ENCODE measurements around the gene CCDC91.

- TF ChIP-seq, protein P1, sequence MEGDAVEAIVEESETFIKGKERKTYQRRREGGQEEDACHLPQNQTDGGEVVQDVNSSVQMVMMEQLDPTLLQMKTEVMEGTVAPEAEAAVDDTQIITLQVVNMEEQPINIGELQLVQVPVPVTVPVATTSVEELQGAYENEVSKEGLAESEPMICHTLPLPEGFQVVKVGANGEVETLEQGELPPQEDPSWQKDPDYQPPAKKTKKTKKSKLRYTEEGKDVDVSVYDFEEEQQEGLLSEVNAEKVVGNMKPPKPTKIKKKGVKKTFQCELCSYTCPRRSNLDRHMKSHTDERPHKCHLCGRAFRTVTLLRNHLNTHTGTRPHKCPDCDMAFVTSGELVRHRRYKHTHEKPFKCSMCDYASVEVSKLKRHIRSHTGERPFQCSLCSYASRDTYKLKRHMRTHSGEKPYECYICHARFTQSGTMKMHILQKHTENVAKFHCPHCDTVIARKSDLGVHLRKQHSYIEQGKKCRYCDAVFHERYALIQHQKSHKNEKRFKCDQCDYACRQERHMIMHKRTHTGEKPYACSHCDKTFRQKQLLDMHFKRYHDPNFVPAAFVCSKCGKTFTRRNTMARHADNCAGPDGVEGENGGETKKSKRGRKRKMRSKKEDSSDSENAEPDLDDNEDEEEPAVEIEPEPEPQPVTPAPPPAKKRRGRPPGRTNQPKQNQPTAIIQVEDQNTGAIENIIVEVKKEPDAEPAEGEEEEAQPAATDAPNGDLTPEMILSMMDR (IDR thresholded peaks at IDR 0.05), result no peak
- TF ChIP-seq POLR2AphosphoS5 (IDR thresholded peaks at IDR 0.05), result no peak
- TF ChIP-seq EP300 (IDR thresholded peaks at IDR 0.05), result no peak
These were observed 156.3 kb downstream of the CCDC91 start for GRCh38 chr12:28346567-28346966.
